MCF 10A (cell line): ENCODE measurements around the gene AGBL3. TPM values are rescaled to one million over a fixed set of nuclear protein-coding genes. Genes with fewer than 3 reads are reported as not detected.

Experiments
- BruUV-seq: library from RNA; stranded (reverse); fragments of 400-500 nt; replicated peaks from 2 replicates; lab custom pipeline; 2021; lab: Mats Ljungman, UMichigan
- CTCF ChIA-PET: fragments of 300-600 bp; sonication (Branson Sonifier 250); formaldehyde crosslinking; extraction: SDS; loops from one replicate; lab custom pipeline; 2021; ENCODE audit warnings: antibody characterized with exemption, inconsistent platforms; lab: Yijun Ruan, JAX
- POLR2A ChIA-PET: fragments of 300-600, 350-650 bp; sonication (Branson Sonifier 250); formaldehyde crosslinking; extraction: SDS; loops from one replicate; lab custom pipeline; 2020; ENCODE audit warnings: antibody characterized with exemption, inconsistent platforms; lab: Yijun Ruan, JAX
- DNase-seq: peaks from one replicate; pipeline ENCODE4 v3.0.0-alpha.2; 2018; ENCODE audit not compliant: unreplicated experiment
- H3K27ac Mint-ChIP-seq: one replicate; pipeline ENCODE4 v1.8.0; 2022; ENCODE audit warnings: mild to moderate bottlenecking, low read depth, mixed read lengths; ENCODE audit not compliant: unreplicated experiment
- H3K27me3 Mint-ChIP-seq: one replicate; pipeline ENCODE4 v1.8.0; 2022; ENCODE audit warnings: mixed read lengths; ENCODE audit not compliant: insufficient read depth, unreplicated experiment
- H3K36me3 Mint-ChIP-seq: one replicate; pipeline ENCODE4 v1.8.0; 2022; ENCODE audit warnings: mild to moderate bottlenecking, moderate library complexity, mixed read lengths; ENCODE audit not compliant: insufficient read depth, unreplicated experiment
- H3K4me1 Mint-ChIP-seq: one replicate; pipeline ENCODE4 v1.8.0; 2022; ENCODE audit warnings: mixed read lengths; ENCODE audit not compliant: insufficient read depth, unreplicated experiment
- H3K4me3 Mint-ChIP-seq: one replicate; pipeline ENCODE4 v1.8.0; 2022; ENCODE audit warnings: mild to moderate bottlenecking, moderate library complexity, mixed read lengths; ENCODE audit not compliant: unreplicated experiment
- H3K9me3 Mint-ChIP-seq: one replicate; pipeline ENCODE4 v1.8.0; 2022; ENCODE audit warnings: mixed read lengths; ENCODE audit not compliant: unreplicated experiment
- CTCF ChIP-seq: fragments of 200-600 bp; IDR thresholded peaks from one replicate; pipeline ENCODE4 v1.8.0; 2022; ENCODE audit warnings: antibody characterized with exemption, mild to moderate bottlenecking; ENCODE audit not compliant: unreplicated experiment
- intact Hi-C: fragments of 100-400 bp; cut with micrococcal nuclease; formaldehyde crosslinking; loops from 2 replicates; pipeline ENCODE4 v1.14.1; 2022
- total RNA-seq: library from RNA; stranded (reverse); gene quantifications from 2 replicates; pipeline ENCODE4 v1.2.3, GENCODE V29; 2022

AGBL3 gene
- total RNA-seq, 1 experiment from 2014 or later, result 1.8 TPM

GRCh38 chr7:134948736-134949135, 37.6 kb upstream of the AGBL3 start:
- TF ChIP-seq CTCF, result no peak
- Mint-ChIP-seq H3K27ac (peak overlapping the region; percentile 84), H3K4me3 (no peak overlapping the region), H3K9me3 (no peaks in the 10 kb centered on the region), H3K27me3 (no peaks in the 10 kb centered on the region), H3K36me3 (peaks cover 76% of the 10 kb centered on the region), H3K4me1 (peaks cover 7% of the 10 kb centered on the region)
- intact Hi-C loops, result loop anchor here (10.0 kb wide), 1 partner anchor 514 kb away; no protein-coding TSS in a partner anchor
- no TSS peak for BruUV-seq
- DNase-seq, result peak; percentile 46
- CTCF ChIA-PET, result interaction anchor here (0.5 to 2.2 kb wide), 9 partner anchors 9 to 435 kb away, joined by 3 to 7 read pairs (median 3); partner anchors contain the start of gene AGBL3
- POLR2A ChIA-PET, result interaction anchor here (0.6 to 1.6 kb wide), 6 partner anchors 58 to 293 kb away, joined by 3 to 7 read pairs (median 5); partner anchors contain the start of gene CYREN

- DNase-seq, result no peak
- TF ChIP-seq CTCF, result no peak
- intact Hi-C loops, result loop anchor here (10.0 kb wide), 1 partner anchor 514 kb away; no protein-coding TSS in a partner anchor
- peak overlapping the region; percentile 84 for H3K27ac Mint-ChIP-seq
- CTCF ChIA-PET, result interaction anchor here (0.5 to 2.2 kb wide), 10 partner anchors 9 to 435 kb away, joined by 3 to 7 read pairs (median 3); no protein-coding TSS in a partner anchor
- no peak overlapping the region for H3K4me3 Mint-ChIP-seq
- H3K4me1 Mint-ChIP-seq, result peaks cover 7% of the 10 kb centered on the region
- no peaks in the 10 kb centered on the region for H3K9me3 Mint-ChIP-seq
- H3K36me3 Mint-ChIP-seq, result peaks cover 80% of the 10 kb centered on the region
- POLR2A ChIA-PET, result interaction anchor here (0.6 to 1.4 kb wide), 3 partner anchors 200 to 259 kb away, joined by 3 to 6 read pairs (median 5); partner anchors contain the start of gene CYREN
- H3K27me3 Mint-ChIP-seq, result no peaks in the 10 kb centered on the region
- no TSS peak for BruUV-seq
Observed at GRCh38 chr7:134949171-134949570, 37.1 kb upstream of the AGBL3 start.

- no TSS peak for BruUV-seq
Observed at GRCh38 chr7:134954197-134955082, 31.9 kb upstream of the AGBL3 start.

More at GRCh38 chr7:134954197-134955082, 31.9 kb upstream of the AGBL3 start:
- peak; percentile 58 for TF ChIP-seq CTCF
- intact Hi-C loops, result loop anchor here (1.0 to 5.0 kb wide), 3 partner anchors 218 to 321 kb away; partner anchors contain the start of gene CYREN
- no peaks in the 10 kb centered on the region for H3K27me3 Mint-ChIP-seq
- peak; percentile 46 for DNase-seq
- H3K27ac Mint-ChIP-seq, result peak overlapping the region; percentile 43
- no peak overlapping the region for H3K4me3 Mint-ChIP-seq
- H3K4me1 Mint-ChIP-seq, result no peaks in the 10 kb centered on the region
- CTCF ChIA-PET, result interaction anchor here (0.6 to 5.4 kb wide), 20 partner anchors 9 to 447 kb away, joined by 3 to 62 read pairs (median 4); partner anchors contain the start of gene CYREN
- POLR2A ChIA-PET, result interaction anchor here (0.8 to 1.4 kb wide), 5 partner anchors 12 to 264 kb away, joined by 3 to 5 read pairs (median 5); partner anchors contain the start of gene CYREN
- peaks cover 92% of the 10 kb centered on the region for H3K36me3 Mint-ChIP-seq
- H3K9me3 Mint-ChIP-seq, result no peaks in the 10 kb centered on the region
